PC-3 (cell line): Measurements from ENCODE around the gene SYT1.

Source experiments
- EZH2 ChIP-seq: fragments of 300-600 bp; sonication (generic); IDR thresholded peaks from one replicate; pipeline ENCODE4 v1.6.1; 2017; ENCODE audit warnings: antibody characterized with exemption, mild to moderate bottlenecking, low read length; ENCODE audit not compliant: unreplicated experiment
- EZH2phosphoT487 ChIP-seq: fragments of 300-600 bp; sonication (generic); IDR thresholded peaks from 2 replicates; pipeline ENCODE4 v1.6.1; 2018; ENCODE audit warnings: mild to moderate bottlenecking, antibody characterized with exemption, low read length, borderline replicate concordance
- TF ChIP-seq, protein P1 (sequence below): fragments of 300-600 bp; sonication (generic); conservative IDR thresholded peaks from 2 replicates; pipeline ENCODE4 v1.5.1; 2017; ENCODE audit warnings: antibody characterized with exemption, low read depth, mild to moderate bottlenecking, low read length

DNA sequence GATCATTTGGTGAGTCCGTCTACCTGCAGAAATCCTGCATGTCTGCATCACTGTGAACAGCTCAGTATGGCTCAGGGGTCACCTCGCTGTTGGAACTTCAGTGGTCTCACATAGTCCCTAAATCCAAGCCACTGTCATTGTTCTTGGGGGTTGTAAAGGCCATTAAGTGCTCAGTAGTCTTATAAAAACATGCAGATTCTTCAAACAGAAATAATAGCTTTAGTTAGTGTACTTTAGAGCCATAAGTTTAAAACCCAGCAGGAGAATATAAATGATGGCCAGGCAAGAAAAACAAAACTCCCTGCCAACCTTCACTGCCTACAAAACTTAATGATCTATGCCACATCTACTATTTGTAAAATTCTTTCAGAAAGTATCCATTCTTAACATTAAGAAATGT is 396.3 kb downstream of the SYT1 start:
- TF ChIP-seq, protein P1, sequence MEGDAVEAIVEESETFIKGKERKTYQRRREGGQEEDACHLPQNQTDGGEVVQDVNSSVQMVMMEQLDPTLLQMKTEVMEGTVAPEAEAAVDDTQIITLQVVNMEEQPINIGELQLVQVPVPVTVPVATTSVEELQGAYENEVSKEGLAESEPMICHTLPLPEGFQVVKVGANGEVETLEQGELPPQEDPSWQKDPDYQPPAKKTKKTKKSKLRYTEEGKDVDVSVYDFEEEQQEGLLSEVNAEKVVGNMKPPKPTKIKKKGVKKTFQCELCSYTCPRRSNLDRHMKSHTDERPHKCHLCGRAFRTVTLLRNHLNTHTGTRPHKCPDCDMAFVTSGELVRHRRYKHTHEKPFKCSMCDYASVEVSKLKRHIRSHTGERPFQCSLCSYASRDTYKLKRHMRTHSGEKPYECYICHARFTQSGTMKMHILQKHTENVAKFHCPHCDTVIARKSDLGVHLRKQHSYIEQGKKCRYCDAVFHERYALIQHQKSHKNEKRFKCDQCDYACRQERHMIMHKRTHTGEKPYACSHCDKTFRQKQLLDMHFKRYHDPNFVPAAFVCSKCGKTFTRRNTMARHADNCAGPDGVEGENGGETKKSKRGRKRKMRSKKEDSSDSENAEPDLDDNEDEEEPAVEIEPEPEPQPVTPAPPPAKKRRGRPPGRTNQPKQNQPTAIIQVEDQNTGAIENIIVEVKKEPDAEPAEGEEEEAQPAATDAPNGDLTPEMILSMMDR: no peak
- TF ChIP-seq EZH2 (no peak), EZH2phosphoT487 (no peak)
